Nephron progenitor cell (in vitro differentiated cells): ENCODE results near the gene HOXC6.

ENCODE experiments used
- DNase-seq: peaks from one replicate; pipeline ENCODE4 v3.0.0; 2021
- H3K27ac Mint-ChIP-seq: 2 replicates; pipeline ENCODE4 v1.8.0; 2021; ENCODE audit warnings: mild to moderate bottlenecking, moderate library complexity, mixed read lengths
- H3K27me3 Mint-ChIP-seq: 2 replicates; pipeline ENCODE4 v1.8.0; 2021; ENCODE audit warnings: mild to moderate bottlenecking, low read depth, mixed read lengths; ENCODE audit not compliant: poor library complexity
- H3K36me3 Mint-ChIP-seq: 2 replicates; pipeline ENCODE4 v1.8.0; 2021; ENCODE audit warnings: low read depth, mixed read lengths
- H3K4me1 Mint-ChIP-seq: 2 replicates; pipeline ENCODE4 v1.8.0; 2021; ENCODE audit warnings: mixed read lengths
- H3K4me3 Mint-ChIP-seq: 2 replicates; pipeline ENCODE4 v1.8.0; 2021; ENCODE audit warnings: mild to moderate bottlenecking, moderate library complexity, mixed read lengths
- H3K9me3 Mint-ChIP-seq: 2 replicates; pipeline ENCODE4 v1.8.0; 2021; ENCODE audit warnings: mild to moderate bottlenecking, moderate library complexity, mixed read lengths
- TF ChIP-seq, protein P1 (sequence below): fragments of 200-600 bp; sonication (generic); IDR thresholded peaks from 2 replicates; pipeline ENCODE4 v1.5.0; 2021; ENCODE audit warnings: antibody characterized with exemption

The HOXC6 gene

DNA sequence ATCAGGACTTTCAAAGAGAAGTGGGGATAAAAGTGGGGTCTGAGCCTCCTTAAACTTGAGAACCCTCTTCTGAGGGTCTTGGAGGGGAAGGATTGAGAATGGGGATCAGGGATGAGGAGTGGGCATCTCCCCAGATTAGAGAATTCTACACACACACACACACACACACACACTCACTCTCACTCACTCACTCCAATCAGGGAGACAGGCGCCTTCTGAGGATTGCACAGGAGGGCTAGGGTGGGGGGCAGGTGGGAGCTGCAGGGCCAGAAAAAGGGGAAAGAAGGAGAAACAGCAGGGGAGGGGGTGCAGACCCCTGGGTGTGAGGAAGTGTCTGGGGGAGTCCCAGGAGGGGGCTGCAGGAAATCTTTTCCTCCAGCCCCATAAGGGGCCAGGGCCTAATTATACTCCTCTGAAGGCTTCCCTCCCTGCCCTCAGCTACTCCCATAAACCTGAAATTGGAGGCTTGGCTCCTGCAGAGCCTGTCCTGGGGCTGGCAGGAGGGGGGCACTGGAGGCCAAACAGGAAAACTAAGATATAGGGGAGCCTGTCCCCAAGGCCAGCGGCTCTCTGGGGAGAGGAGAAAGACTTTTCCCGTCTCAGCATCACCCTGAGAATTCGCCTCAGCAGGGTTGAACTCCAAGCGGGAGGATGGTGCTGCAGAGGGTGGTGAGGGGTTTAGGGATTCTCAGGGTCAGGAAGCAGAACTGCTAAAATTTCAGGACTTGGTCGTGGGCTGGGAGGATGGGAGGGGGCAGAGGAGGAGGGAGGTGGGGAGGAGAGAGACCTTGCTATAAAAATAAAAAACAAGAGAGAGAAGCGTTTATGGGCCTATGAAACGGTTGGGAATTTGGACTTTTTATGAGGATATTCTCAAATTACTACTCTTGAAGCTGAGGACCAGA is 26.7 kb upstream of the HOXC6 start:
- TF ChIP-seq, protein P1, sequence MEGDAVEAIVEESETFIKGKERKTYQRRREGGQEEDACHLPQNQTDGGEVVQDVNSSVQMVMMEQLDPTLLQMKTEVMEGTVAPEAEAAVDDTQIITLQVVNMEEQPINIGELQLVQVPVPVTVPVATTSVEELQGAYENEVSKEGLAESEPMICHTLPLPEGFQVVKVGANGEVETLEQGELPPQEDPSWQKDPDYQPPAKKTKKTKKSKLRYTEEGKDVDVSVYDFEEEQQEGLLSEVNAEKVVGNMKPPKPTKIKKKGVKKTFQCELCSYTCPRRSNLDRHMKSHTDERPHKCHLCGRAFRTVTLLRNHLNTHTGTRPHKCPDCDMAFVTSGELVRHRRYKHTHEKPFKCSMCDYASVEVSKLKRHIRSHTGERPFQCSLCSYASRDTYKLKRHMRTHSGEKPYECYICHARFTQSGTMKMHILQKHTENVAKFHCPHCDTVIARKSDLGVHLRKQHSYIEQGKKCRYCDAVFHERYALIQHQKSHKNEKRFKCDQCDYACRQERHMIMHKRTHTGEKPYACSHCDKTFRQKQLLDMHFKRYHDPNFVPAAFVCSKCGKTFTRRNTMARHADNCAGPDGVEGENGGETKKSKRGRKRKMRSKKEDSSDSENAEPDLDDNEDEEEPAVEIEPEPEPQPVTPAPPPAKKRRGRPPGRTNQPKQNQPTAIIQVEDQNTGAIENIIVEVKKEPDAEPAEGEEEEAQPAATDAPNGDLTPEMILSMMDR, result no peak
- Mint-ChIP-seq H3K36me3 (peaks cover 48% of the 10 kb centered on the region), H3K4me1 (peaks cover 72% of the 10 kb centered on the region), H3K9me3 (no peaks in the 10 kb centered on the region), H3K27me3 (peaks cover 12% of the 10 kb centered on the region), H3K27ac (peak overlapping the region; percentile 97), H3K4me3 (peak overlapping the region; percentile 98)
- peak; percentile 27 for DNase-seq

DNA sequence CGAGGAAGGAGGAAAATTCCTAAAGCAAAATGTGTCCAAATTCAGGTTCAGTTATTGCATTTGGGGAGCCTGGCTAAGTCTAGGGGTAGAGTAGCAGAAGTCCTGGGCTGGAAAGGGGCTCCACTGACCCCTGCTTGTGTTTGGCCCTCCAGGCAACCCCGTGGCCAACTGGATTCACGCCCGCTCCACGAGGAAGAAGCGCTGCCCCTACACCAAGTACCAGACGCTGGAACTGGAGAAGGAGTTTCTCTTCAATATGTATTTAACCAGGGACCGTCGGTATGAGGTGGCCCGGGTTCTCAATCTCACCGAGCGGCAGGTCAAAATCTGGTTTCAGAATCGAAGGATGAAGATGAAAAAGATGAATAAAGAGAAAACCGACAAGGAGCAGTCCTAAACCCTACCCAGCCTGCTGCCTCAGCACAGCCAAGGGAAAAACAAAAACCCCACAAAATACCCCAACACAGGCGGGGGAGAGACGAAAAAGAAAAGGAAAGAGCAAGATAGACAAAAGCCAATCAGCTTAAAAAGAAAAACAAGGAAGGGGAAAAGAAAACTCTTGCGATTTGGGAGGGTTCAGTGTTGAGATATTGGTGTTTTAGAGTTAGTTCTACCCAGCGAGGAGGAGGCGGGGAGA is 25.8 kb upstream of the HOXC6 start:
- H3K27me3 Mint-ChIP-seq, result peaks cover 11% of the 10 kb centered on the region
- peaks cover 43% of the 10 kb centered on the region for H3K36me3 Mint-ChIP-seq
- DNase-seq, result no peak
- TF ChIP-seq, protein P1, result no peak
- no peaks in the 10 kb centered on the region for H3K9me3 Mint-ChIP-seq
- peak overlapping the region; percentile 97 for H3K27ac Mint-ChIP-seq
- peak overlapping the region; percentile 98 for H3K4me3 Mint-ChIP-seq
- H3K4me1 Mint-ChIP-seq, result peaks cover 80% of the 10 kb centered on the region

DNA sequence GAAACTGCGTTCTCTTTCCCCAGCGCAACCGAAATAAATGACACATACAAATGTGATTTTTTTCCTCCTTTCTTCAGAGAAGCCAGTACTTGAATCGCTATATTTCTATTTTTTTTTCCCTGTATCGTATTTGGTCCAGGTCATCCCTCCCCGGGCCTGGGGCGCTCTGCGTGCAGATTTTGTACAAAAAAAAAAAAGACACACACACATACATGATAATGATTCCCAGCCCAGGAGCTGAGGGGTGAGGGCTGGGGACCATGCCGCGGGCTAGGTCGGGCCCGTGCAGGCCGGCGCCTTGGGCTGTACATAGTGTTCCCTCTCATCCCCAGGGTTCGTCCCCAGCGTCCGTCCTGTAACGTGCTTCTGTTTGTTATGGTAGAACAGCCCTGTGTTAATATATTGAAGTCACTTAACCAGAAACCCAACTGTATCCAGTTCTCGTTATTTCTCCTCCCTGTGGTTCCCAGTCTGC is 25.3 kb upstream of the HOXC6 start:
- peak overlapping the region; percentile 97 for H3K27ac Mint-ChIP-seq
- peaks cover 8% of the 10 kb centered on the region for H3K27me3 Mint-ChIP-seq
- H3K4me3 Mint-ChIP-seq, result peak overlapping the region; percentile 98
- H3K9me3 Mint-ChIP-seq, result no peaks in the 10 kb centered on the region
- TF ChIP-seq, protein P1, result no peak
- H3K36me3 Mint-ChIP-seq, result peaks cover 43% of the 10 kb centered on the region
- DNase-seq, result no peak
- H3K4me1 Mint-ChIP-seq, result peaks cover 80% of the 10 kb centered on the region

DNA sequence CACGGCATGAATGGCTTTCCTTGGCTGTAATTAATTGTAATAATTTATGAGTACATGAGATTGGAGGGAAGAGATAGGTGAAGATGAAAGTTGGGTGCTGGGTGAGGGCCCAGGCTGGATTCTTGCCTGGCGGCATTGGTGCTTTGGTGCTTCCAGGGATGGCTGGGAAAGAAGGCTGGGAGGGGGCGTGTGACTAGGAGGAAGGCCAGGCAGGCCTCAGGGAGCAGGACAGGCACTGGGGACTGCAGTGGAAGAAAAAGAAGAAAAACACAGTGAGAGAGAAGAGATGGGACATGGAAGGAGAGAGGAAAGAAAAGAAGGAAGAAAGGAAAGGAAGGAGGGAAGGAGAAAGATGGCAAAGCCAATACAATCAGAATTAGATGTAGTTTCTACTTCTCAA is 24.6 kb upstream of the HOXC6 start:
- TF ChIP-seq, protein P1, result no peak
- Mint-ChIP-seq H3K27ac (peak overlapping the region; percentile 97), H3K27me3 (peaks cover 5% of the 10 kb centered on the region), H3K4me3 (peak overlapping the region; percentile 98), H3K9me3 (no peaks in the 10 kb centered on the region), H3K4me1 (peaks cover 79% of the 10 kb centered on the region), H3K36me3 (peaks cover 43% of the 10 kb centered on the region)
- no peak for DNase-seq

DNA sequence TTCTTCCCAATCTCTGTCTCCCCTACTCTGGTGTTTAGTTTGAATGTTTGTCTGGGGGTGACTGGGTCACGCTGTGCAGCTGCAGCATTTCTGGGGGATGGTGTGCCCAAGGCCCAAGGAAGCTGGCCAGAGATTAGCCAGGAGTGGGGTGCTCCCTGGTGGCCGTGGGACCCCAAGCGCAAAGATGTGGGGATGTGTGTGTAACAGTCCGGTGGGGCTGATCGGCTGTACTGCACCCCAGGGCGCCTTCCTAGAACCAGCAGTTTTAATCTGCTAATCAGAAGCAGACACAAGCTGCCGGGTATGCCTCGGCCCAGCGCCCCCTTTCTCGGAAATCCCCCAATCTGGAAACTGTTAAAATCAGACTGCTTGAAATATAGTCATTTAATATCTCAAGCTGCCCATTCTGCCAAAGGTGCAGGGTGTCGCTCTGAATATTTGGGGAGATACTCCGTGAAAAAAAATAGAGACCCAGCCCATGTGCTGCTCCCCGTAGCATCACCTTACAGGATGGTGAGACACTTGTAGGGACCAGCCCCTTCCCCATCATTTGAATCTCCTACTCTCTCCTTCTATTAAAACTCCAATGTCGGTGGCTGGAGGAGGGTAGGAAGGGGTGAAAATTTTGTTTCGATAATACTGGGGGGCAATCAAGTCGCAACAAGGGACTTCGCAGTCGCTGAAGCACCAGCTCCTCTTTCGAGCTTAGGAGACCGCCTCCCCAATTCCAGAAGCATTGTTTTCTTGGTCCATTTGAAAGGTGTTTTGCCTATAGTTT is 24.0 kb upstream of the HOXC6 start:
- no peaks in the 10 kb centered on the region for H3K9me3 Mint-ChIP-seq
- TF ChIP-seq, protein P1, result no peak
- H3K27me3 Mint-ChIP-seq, result peaks cover 5% of the 10 kb centered on the region
- peaks cover 75% of the 10 kb centered on the region for H3K4me1 Mint-ChIP-seq
- H3K36me3 Mint-ChIP-seq, result peaks cover 45% of the 10 kb centered on the region
- peak overlapping the region; percentile 97 for H3K27ac Mint-ChIP-seq
- peak overlapping the region; percentile 98 for H3K4me3 Mint-ChIP-seq
- no peak for DNase-seq
